HepG2 (cell line): ENCODE measurements around the gene GAPDH. TPM values are rescaled to one million over a fixed set of nuclear protein-coding genes. Genes with fewer than 3 reads are reported as not detected.

Experiments
- CBFB ChIP-seq: sonication (generic); formaldehyde crosslinking; IDR thresholded peaks from 2 replicates; pipeline ENCODE4 v1.4.0; 2020; ENCODE audit warnings: missing genetic modification reagents
- DNMT3B ChIP-seq: conservative IDR thresholded peaks from 2 replicates; pipeline ENCODE4 v1.6.1; 2016; ENCODE audit warnings: missing biosample characterization, control low read depth
- ELF1 ChIP-seq: sonication (generic); formaldehyde crosslinking; IDR thresholded peaks from 2 replicates; pipeline ENCODE4 v1.4.0; 2020; ENCODE audit warnings: missing genetic modification reagents
- ESRRA ChIP-seq: sonication (generic); formaldehyde crosslinking; IDR thresholded peaks from 2 replicates; pipeline ENCODE4 v1.5.1; 2020; ENCODE audit warnings: mild to moderate bottlenecking, low read depth, missing genetic modification reagents
- HDAC2 ChIP-seq: sonication (generic); formaldehyde crosslinking; IDR thresholded peaks from 2 replicates; pipeline ENCODE4 v1.4.0; 2020; ENCODE audit warnings: missing genetic modification reagents
- KAT8 ChIP-seq: IDR thresholded peaks from 2 replicates; pipeline ENCODE4 v1.6.1; 2016; ENCODE audit warnings: missing genetic modification reagents, missing compliant biosample characterization
- NFKB2 ChIP-seq: sonication (generic); formaldehyde crosslinking; IDR thresholded peaks from 2 replicates; pipeline ENCODE4 v1.4.0; 2020; ENCODE audit warnings: missing genetic modification reagents, borderline replicate concordance
- SP140L ChIP-seq: sonication (generic); formaldehyde crosslinking; IDR thresholded peaks from 2 replicates; pipeline ENCODE4 v1.4.0; 2020; ENCODE audit warnings: missing genetic modification reagents, borderline replicate concordance
- STAG1 ChIP-seq: sonication (generic); formaldehyde crosslinking; IDR thresholded peaks from 2 replicates; pipeline ENCODE4 v1.4.0; 2020; ENCODE audit warnings: missing genetic modification reagents
- ZNF569 ChIP-seq: sonication (generic); formaldehyde crosslinking; IDR thresholded peaks from 2 replicates; pipeline ENCODE4 v1.5.0; 2020; ENCODE audit warnings: mild to moderate bottlenecking, missing genetic modification reagents, moderate library complexity, borderline replicate concordance
- ZSCAN29 ChIP-seq: sonication (generic); formaldehyde crosslinking; conservative IDR thresholded peaks from 2 replicates; pipeline ENCODE4 v1.4.0; 2020; ENCODE audit warnings: mild to moderate bottlenecking, missing genetic modification reagents
- polyA plus RNA-seq, 8 experiments: library from polyadenylated mRNA; depleted of rRNA in 3 of 8; stranded (reverse) in 7 of 8; unstranded in 1 of 8; fragments of >200 nt; fragmentation: Illumina TruSeq in 4 of 8; extraction: Trizol in 4 of 8; gene quantifications; 2 replicates each; pipeline versions ENCODE4 v1.2.1 to v1.2.3, GENCODE V29; 2011 to 2016; ENCODE audit warnings: low read depth in 4 of 8, missing spikeins in 1 of 8, mixed read lengths in 1 of 8; ENCODE audit not compliant: insufficient read depth in 1 of 8
- total RNA-seq, 5 experiments: library from RNA; depleted of rRNA; stranded (reverse); fragments of >200 nt; fragmentation: Illumina TruSeq; extraction: Trizol; gene quantifications; 2 replicates each; pipeline ENCODE4 v1.2.3, GENCODE V29; 2016; ENCODE audit warnings: low read depth in 1 of 5
- TF ChIP-seq, protein P1 (sequence below): sonication (generic); formaldehyde crosslinking; IDR thresholded peaks from 2 replicates; pipeline ENCODE4 v1.5.0; 2020; ENCODE audit warnings: mild to moderate bottlenecking, missing genetic modification reagents, borderline replicate concordance
- TF ChIP-seq, protein P2 (sequence below): sonication (generic); formaldehyde crosslinking; IDR thresholded peaks from 2 replicates; pipeline ENCODE4 v1.5.0; 2020; ENCODE audit warnings: missing genetic modification reagents
- TF ChIP-seq, protein P3 (sequence below): IDR thresholded peaks from 2 replicates; pipeline ENCODE4 v1.6.1; 2018; ENCODE audit warnings: missing genetic modification reagents, mild to moderate bottlenecking, missing compliant biosample characterization
- TF ChIP-seq, protein P4 (sequence below): IDR thresholded peaks from 2 replicates; pipeline ENCODE4 v1.6.1; 2016; ENCODE audit warnings: low read depth, control low read depth
- TF ChIP-seq, protein P5 (sequence below): sonication (generic); formaldehyde crosslinking; IDR thresholded peaks from 2 replicates; pipeline ENCODE4 v1.4.0; 2020; ENCODE audit warnings: mild to moderate bottlenecking, low read depth, missing genetic modification reagents

Gene GAPDH
- total and polyA plus RNA-seq, 2 of the 13 experiments (the other 11 are each of a cell fraction or from before 2014, with no cell fraction given): 3,038 to 12,722 TPM

DNA sequence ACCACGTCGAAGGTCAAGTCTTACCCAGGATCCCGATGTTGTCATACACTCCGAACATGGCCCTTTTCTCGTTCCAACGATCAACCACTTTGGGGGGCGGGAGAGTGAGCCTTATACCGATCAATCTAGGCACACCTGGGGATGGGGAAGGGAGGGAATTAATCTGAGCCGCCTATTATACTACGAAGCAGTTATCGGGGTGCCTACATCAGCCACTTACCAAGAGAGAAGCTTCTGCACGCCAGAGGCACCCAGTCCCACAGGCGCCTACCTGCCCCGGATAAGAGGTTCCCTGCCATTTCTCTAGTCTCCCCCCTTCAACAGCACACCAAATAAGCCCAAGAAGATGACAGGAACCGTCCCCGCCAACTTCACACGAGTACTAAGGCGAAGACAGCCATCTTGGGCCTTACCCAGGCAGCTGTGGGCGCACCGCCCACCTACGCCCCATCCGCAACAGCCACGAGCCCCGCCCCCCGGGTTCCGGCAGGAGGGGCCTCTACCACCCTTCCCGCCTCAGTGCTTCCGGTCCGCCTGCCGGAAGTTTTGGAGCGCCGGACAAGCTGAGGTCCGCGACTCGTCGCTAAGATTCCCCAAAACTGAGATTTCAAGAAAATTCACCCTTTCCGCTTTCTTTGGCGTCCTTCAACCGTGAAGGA, 41.4 kb upstream of the GAPDH start, which contains the start of gene MRPL51 (continued):
- TF ChIP-seq, protein P1, sequence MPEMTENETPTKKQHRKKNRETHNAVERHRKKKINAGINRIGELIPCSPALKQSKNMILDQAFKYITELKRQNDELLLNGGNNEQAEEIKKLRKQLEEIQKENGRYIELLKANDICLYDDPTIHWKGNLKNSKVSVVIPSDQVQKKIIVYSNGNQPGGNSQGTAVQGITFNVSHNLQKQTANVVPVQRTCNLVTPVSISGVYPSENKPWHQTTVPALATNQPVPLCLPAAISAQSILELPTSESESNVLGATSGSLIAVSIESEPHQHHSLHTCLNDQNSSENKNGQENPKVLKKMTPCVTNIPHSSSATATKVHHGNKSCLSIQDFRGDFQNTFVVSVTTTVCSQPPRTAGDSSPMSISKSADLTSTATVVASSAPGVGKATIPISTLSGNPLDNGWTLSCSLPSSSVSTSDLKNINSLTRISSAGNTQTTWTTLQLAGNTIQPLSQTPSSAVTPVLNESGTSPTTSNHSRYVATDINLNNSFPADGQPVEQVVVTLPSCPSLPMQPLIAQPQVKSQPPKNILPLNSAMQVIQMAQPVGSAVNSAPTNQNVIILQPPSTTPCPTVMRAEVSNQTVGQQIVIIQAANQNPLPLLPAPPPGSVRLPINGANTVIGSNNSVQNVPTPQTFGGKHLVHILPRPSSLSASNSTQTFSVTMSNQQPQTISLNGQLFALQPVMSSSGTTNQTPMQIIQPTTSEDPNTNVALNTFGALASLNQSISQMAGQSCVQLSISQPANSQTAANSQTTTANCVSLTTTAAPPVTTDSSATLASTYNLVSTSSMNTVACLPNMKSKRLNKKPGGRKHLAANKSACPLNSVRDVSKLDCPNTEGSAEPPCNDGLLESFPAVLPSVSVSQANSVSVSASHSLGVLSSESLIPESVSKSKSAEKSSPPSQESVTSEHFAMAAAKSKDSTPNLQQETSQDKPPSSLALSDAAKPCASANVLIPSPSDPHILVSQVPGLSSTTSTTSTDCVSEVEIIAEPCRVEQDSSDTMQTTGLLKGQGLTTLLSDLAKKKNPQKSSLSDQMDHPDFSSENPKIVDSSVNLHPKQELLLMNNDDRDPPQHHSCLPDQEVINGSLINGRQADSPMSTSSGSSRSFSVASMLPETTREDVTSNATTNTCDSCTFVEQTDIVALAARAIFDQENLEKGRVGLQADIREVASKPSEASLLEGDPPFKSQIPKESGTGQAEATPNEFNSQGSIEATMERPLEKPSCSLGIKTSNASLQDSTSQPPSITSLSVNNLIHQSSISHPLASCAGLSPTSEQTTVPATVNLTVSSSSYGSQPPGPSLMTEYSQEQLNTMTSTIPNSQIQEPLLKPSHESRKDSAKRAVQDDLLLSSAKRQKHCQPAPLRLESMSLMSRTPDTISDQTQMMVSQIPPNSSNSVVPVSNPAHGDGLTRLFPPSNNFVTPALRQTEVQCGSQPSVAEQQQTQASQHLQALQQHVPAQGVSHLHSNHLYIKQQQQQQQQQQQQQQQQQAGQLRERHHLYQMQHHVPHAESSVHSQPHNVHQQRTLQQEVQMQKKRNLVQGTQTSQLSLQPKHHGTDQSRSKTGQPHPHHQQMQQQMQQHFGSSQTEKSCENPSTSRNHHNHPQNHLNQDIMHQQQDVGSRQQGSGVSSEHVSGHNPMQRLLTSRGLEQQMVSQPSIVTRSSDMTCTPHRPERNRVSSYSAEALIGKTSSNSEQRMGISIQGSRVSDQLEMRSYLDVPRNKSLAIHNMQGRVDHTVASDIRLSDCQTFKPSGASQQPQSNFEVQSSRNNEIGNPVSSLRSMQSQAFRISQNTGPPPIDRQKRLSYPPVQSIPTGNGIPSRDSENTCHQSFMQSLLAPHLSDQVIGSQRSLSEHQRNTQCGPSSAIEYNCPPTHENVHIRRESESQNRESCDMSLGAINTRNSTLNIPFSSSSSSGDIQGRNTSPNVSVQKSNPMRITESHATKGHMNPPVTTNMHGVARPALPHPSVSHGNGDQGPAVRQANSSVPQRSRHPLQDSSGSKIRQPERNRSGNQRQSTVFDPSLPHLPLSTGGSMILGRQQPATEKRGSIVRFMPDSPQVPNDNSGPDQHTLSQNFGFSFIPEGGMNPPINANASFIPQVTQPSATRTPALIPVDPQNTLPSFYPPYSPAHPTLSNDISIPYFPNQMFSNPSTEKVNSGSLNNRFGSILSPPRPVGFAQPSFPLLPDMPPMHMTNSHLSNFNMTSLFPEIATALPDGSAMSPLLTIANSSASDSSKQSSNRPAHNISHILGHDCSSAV (CRISPR knock-in tag): no peak
- TF ChIP-seq ZSCAN29 (CRISPR knock-in tag) (0 out of 2 replicates have a peak, but pooled peaks have one; percentile 17), CBFB (no peak), SP140L (no peak), KAT8 (CRISPR knock-in tag) (peak; percentile 96), ESRRA (CRISPR knock-in tag) (no peak), ELF1 (CRISPR knock-in tag) (peak; percentile 88), HDAC2 (CRISPR knock-in tag) (peak; percentile 50; the same call in 1 of the 2 replicates), STAG1 (CRISPR knock-in tag) (no peak), DNMT3B (CRISPR knock-in tag) (0 out of 2 replicates have a peak, but pooled peaks have one; percentile 43), ZNF569 (no peak), NFKB2 (no peak; the same call in none of the 2 replicates)
- TF ChIP-seq, protein P2, sequence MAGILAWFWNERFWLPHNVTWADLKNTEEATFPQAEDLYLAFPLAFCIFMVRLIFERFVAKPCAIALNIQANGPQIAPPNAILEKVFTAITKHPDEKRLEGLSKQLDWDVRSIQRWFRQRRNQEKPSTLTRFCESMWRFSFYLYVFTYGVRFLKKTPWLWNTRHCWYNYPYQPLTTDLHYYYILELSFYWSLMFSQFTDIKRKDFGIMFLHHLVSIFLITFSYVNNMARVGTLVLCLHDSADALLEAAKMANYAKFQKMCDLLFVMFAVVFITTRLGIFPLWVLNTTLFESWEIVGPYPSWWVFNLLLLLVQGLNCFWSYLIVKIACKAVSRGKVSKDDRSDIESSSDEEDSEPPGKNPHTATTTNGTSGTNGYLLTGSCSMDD (CRISPR knock-in tag): no peak
- TF ChIP-seq, protein P3, sequence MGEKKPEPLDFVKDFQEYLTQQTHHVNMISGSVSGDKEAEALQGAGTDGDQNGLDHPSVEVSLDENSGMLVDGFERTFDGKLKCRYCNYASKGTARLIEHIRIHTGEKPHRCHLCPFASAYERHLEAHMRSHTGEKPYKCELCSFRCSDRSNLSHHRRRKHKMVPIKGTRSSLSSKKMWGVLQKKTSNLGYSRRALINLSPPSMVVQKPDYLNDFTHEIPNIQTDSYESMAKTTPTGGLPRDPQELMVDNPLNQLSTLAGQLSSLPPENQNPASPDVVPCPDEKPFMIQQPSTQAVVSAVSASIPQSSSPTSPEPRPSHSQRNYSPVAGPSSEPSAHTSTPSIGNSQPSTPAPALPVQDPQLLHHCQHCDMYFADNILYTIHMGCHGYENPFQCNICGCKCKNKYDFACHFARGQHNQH (CRISPR knock-in tag): peak; percentile 55; the same call in 1 of the 2 replicates
- TF ChIP-seq, protein P4, sequence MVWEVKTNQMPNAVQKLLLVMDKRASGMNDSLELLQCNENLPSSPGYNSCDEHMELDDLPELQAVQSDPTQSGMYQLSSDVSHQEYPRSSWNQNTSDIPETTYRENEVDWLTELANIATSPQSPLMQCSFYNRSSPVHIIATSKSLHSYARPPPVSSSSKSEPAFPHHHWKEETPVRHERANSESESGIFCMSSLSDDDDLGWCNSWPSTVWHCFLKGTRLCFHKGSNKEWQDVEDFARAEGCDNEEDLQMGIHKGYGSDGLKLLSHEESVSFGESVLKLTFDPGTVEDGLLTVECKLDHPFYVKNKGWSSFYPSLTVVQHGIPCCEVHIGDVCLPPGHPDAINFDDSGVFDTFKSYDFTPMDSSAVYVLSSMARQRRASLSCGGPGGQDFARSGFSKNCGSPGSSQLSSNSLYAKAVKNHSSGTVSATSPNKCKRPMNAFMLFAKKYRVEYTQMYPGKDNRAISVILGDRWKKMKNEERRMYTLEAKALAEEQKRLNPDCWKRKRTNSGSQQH: no peak
- TF ChIP-seq, protein P5, sequence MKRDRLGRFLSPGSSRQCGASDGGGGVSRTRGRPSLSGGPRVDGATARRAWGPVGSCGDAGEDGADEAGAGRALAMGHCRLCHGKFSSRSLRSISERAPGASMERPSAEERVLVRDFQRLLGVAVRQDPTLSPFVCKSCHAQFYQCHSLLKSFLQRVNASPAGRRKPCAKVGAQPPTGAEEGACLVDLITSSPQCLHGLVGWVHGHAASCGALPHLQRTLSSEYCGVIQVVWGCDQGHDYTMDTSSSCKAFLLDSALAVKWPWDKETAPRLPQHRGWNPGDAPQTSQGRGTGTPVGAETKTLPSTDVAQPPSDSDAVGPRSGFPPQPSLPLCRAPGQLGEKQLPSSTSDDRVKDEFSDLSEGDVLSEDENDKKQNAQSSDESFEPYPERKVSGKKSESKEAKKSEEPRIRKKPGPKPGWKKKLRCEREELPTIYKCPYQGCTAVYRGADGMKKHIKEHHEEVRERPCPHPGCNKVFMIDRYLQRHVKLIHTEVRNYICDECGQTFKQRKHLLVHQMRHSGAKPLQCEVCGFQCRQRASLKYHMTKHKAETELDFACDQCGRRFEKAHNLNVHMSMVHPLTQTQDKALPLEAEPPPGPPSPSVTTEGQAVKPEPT (CRISPR knock-in tag): no peak; the same call in 1 of the 2 replicates
